GM12892 (cell line): ENCODE results near the gene TSEN2.

ENCODE experiments used
- DNase-seq: peaks from one replicate; pipeline ENCODE4 v3.0.0; 2011; ENCODE audit not compliant: insufficient read length
- FAIRE-seq: peaks from 2 replicates; lab custom pipeline; 2011; peaks lifted over from hg19 to GRCh38; lab: Jason Lieb, UNC
- POLR2A ChIP-seq: IDR thresholded peaks from 2 replicates; pipeline ENCODE4 v1.6.1; 2011; ENCODE audit warnings: low read depth, low read length, control low read depth
- POLR2AphosphoS5 ChIP-seq: IDR thresholded peaks from 2 replicates; pipeline ENCODE4 v1.6.1; 2011; ENCODE audit warnings: low read depth, low read length, control low read depth
- TAF1 ChIP-seq: IDR thresholded peaks from 2 replicates; pipeline ENCODE4 v1.6.1; 2011; ENCODE audit warnings: low read depth, mild to moderate bottlenecking, control low read depth, low read length, borderline replicate concordance

Gene TSEN2

DNA sequence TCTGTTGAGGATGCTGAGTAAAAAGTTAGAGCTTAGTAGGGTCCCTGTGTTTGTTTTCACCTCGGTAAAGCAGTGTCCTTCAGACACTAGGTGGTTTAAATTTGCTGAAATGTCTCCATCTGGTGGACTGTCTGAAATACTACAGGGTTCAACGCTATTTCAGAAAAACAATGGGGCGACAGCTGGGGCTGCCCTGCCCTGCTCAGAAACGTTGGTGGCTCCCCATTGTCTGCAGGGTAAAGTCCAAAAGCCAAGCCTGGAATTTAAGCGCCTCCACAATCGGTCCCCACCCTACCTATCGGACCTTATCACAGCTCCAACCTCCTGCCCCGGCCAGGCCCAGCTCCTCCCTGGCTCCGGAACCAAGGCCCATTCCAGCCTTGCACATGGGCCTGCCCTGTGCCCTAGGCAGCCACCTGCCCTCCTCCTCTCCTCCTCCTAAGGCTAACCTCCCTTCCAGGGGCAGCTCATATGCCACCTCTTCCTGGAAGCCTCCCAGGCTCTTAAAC is 4.3 kb upstream of the TSEN2 start:
- DNase-seq = peak; percentile 44
- FAIRE-seq = no peak
- TF ChIP-seq POLR2AphosphoS5 (no peak), POLR2A (no peak), TAF1 (no peak)

DNA sequence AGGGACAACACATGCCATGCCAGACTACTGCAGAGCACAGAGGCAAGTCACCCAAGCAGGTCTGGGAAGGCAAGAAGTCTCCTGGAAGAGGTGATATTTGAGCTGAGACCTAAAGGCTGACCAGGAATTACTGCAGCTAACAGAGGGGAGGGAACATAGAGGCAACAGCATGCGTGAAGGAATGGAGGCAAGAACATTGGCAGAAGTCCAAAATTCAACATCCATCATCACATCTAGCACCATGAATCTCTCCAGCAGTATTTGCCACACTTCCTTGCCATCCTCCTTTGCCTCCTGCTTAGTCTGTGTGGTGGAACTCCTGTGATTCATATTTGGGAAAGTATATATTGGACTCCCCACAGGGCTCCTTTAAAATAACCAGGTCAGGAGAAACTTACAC is 870 bp upstream of the TSEN2 start:
- no peak for FAIRE-seq
- no peak for TF ChIP-seq TAF1
- TF ChIP-seq POLR2A = no peak
- no peak for TF ChIP-seq POLR2AphosphoS5
- DNase-seq = no peak

DNA sequence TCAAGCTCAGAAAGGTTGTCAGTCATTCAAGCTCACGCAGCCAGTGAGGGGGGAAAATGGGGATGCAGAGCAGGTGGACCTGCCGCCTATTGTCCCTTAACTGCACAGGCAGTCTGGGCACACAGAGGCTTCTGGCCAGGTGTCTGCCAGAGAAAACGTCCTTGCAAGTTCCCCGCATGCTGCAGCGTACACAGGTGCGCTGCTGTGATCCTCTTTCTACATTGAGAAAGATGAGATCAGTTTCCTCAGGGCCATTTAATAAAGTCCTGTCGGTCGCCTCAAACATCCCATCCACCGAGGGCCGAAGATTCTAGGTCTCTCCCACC is 445 bp upstream of the TSEN2 start:
- no peak for DNase-seq
- no peak for FAIRE-seq
- TF ChIP-seq TAF1 = no peak
- no peak for TF ChIP-seq POLR2AphosphoS5
- TF ChIP-seq POLR2A = no peak

DNA sequence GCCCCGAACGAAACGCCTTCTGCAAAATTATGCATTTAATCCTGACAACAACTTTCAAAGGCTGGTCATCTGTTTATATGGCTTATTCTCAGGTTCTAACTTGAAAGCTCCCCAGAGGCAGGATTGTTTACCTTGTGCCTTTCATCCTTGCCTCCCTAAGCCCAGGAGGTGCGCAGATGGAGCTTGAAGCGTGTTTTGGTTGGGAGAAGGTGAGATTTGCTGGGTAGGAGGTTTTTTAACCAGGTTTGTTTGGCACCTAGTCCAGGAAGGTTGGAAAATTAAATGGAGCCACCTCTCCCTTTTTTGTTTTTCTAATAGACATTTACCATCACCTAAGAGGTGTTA is 675 bp downstream of the TSEN2 start:
- FAIRE-seq = no peak
- TF ChIP-seq TAF1 (no peak), POLR2AphosphoS5 (no peak), POLR2A (no peak)
- no peak for DNase-seq

DNA sequence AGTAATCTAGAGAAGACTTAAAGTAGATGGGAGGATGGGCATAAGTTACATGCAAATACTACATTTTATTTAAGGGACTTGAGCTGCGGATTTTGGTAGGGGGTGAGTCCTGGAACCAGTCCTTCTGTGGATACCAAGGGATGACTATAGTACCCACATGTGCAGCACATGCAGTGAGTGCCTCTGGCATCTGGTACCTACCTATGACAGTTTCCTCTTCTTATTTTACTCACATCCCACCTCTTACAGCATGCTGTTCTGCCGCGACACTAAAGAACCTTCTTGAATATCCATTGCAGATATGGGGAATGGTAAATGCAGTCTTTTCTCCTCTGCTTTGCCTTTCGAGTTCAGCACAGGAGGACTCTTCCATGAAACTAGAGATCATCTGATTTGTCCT is 1.7 kb downstream of the TSEN2 start:
- FAIRE-seq = no peak
- DNase-seq = no peak
- TF ChIP-seq POLR2A (no peak), POLR2AphosphoS5 (no peak), TAF1 (no peak)

DNA sequence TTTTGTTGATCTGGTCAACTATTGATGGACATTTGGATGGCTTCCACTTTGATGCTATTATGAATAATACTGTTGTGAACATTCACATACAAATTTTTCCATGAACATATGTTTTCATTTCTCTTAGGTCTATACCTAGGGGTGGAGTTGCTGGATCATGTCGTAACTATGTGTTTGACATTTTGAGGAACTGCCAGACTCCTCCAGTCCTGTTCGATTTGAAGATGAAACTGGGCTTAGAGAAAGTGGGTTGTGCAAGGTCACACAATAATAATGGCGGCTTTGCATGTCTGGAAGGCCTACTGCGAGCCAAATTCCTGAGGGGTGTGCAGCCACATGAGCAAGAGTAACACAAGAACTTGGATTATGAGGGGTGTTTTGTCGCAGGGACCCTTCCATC is 2.6 kb downstream of the TSEN2 start:
- DNase-seq (no peak), FAIRE-seq (no peak)
- TF ChIP-seq POLR2AphosphoS5 (no peak), TAF1 (no peak), POLR2A (no peak)

DNA sequence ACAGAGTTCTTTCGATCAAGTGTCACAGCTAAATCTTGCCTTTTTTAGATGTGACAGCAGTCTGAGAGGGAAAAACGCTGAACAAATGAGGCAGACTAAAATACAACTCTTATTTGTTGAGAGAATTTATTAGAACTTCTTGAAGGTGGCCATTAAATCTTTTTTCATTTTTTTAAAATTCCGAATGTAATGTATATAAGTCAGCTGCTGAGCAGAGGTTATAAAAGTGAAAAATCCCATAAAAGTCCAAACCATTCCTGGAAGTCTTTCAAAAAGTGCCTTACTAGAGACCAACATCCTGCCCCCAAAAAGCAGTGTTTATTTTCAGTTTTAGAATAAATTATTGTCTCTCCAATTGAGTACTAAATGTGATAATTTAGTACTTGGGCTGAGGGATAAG is 3.1 kb downstream of the TSEN2 start:
- no peak for DNase-seq
- no peak for FAIRE-seq
- TF ChIP-seq POLR2AphosphoS5 = no peak
- TF ChIP-seq TAF1 = no peak
- no peak for TF ChIP-seq POLR2A

DNA sequence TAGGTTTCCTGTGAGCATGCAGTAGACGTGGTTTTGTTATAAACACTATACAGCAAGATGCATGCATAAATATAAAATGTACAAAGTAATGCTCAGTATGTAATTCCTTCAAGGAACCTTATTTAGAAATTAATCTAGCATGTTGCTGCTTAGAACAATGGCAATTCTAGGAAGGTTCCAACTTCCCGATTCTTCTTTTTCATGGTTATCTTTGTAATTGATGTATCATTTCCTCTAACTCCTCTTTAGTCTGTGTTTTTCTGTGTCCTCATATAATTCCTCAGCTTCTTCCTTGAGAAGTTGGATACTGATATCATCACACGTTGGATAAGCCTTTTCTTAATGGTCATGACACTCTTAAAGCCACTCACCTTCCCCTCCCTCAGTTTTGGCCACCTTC is 3.5 kb downstream of the TSEN2 start:
- TF ChIP-seq POLR2A (no peak), POLR2AphosphoS5 (no peak), TAF1 (no peak)
- FAIRE-seq (no peak), DNase-seq (no peak)

DNA sequence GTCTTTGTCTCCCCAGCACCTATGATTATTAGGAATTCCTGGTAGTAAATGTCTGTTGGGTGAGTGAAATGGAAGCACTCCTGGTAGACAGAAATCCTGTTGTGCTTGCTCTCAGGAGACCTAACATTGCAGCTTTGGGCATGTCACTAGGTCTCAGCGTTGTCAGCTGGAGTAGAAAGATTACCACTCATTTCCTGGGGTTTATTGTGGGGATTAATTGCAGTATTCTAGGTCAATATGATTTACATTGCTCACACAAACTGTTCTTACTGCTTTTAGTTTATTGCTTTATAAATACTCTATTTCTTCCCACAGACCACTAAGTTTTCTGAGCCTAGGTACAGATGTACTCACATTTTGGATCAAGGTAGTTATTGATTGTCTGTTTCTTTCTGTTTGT is 5.1 kb downstream of the TSEN2 start:
- TF ChIP-seq TAF1 (no peak), POLR2AphosphoS5 (no peak), POLR2A (no peak)
- DNase-seq (no peak), FAIRE-seq (no peak)

DNA sequence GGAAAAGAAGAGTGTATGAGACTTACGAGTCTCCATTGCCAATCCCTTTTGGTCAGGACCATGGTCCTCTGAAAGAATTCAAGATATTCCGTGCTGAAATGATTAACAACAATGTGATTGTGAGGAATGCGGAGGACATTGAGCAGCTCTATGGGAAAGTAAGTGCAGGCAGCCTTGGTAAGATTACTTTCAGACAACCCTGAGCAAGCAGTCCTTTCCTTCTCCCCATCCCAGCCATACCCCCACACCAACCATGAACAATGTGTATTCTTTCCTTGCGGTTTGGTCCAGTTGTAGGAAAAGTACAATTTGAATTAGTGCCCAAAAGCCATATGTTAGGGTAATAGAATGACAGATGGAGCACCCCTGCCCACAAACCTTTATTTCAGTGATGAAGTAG is 5.6 kb downstream of the TSEN2 start:
- TF ChIP-seq POLR2AphosphoS5 = no peak
- TF ChIP-seq TAF1 = no peak
- no peak for TF ChIP-seq POLR2A
- FAIRE-seq (no peak), DNase-seq (no peak)

DNA sequence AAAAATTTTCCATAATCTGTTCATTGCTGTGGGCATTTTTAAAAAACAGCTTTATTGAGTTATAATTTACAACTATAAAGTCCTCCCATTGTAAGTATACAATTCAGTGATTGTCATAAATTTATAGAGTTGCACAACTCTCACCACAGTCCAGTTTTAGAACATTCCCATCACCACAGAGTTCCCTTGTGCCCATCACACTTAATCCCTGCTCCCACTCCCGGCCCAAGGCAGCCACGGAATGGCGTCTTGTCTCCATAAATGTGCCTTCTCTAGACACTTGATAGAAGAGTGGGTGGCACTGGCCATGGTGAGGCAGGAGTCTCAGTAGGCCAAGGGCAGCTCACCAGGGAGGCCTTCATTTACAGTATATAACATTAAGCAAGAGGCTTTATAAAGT is 6.3 kb downstream of the TSEN2 start:
- FAIRE-seq = no peak
- DNase-seq = no peak
- TF ChIP-seq POLR2AphosphoS5 (no peak), POLR2A (no peak), TAF1 (no peak)

DNA sequence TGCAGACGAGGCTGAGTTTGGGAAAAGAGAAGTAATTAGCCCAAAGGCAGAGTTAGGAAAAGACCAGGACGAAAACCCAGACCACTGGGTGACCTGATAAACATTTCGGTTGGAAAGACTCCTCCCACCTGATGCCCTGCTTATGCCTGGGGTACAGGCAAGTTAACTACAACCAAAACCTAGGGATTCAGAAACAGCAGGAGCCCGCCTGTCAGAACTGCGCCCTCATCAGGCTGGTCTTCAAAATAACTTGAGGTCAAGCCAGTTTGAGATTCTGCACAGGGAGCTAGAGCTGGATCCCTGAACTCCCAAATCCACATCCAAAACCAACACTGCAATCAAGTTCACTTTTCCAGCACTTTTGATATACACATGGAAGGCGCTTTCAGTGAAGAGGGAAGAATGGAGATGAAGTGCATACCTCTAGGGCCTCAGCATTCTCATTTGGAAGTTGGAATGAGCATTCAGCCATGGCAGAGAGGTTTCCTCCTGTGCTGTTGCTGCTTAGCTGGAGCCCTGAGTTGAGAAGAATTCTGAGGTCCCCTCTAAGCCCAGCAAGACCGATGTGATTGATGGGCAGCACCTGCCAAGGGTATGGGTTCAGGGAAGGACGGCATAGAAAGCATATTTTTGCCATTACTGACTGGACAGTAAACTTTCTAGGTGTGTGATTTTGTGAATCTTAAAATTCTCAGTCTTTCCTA is 11.6 kb downstream of the TSEN2 start:
- DNase-seq = no peak
- no peak for FAIRE-seq
- TF ChIP-seq TAF1 (no peak), POLR2A (no peak), POLR2AphosphoS5 (no peak)

DNA sequence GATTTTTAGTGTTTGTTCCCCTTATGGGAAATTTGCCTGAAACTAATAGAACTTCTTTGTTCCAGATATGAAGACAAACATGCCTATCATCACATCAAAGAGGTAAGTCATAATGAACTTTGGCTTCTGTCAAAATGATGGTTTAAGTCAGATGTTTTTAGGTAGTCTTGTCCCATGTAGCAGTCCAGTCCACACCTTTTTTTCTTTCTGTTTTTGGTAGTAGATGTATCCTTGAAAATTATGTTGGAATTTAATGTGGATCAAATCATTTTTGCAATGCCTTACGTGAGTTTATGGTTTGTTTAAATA is 12.1 kb downstream of the TSEN2 start:
- FAIRE-seq (no peak), DNase-seq (no peak)
- TF ChIP-seq POLR2A (no peak), POLR2AphosphoS5 (no peak)
